NCI-H1694 treated with DMSO at 0.1 percent for 48 hours (cell line): ENCODE results near the gene ESPNL.

ENCODE experiments used
- DNase-seq: peaks from one replicate; lab custom pipeline; 2025; lab: John Stamatoyannopoulos, UW

ESPNL gene

GRCh38 chr2:238075397-238075796 is 24.7 kb upstream of the ESPNL start:
- no peak for DNase-seq

DNA sequence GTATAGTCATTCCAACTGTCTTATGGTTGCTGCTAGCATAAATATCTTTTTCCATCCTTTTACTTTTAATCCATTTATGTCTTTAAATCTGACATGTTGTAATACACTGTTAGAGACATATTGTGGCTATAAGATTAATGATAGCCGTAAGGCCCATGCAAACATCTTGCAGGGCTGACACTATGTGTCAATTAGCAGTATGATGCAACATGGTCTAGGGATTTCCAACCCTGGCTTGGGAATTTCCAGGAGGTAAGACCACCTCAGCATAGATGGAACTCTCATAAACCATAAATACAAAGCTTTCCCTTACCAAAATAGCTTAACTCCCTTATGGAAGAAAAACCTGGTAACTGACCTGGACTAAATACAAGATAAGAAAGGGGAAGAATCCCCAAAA is 22.8 kb upstream of the ESPNL start:
- DNase-seq, result no peak

DNA sequence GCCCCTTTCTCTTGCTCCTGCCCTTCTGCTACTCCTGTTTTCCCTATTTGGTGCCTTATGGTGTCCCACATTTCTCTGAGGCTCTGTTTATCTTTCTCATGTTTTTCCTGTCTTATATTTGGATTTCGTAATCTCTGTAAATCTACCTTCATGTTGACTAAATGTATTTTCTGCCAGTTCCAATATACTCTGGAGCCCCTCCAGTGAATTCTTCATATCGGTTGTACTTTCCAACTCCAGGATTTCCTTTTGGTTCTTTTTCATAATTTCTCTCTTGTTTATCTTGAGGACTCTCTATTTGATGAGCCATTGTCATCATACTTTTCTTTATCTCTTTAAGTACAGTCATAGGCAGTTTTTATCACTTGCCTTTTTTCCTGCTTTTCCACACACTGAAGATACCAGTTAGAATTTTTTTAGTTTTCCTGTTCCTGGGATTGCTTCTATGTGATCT is 20.2 kb upstream of the ESPNL start:
- no peak for DNase-seq

GRCh38 chr2:238080518-238080917 is 19.6 kb upstream of the ESPNL start:
- DNase-seq, result no peak

GRCh38 chr2:238081150-238081549 is 19.0 kb upstream of the ESPNL start:
- no peak for DNase-seq

DNA sequence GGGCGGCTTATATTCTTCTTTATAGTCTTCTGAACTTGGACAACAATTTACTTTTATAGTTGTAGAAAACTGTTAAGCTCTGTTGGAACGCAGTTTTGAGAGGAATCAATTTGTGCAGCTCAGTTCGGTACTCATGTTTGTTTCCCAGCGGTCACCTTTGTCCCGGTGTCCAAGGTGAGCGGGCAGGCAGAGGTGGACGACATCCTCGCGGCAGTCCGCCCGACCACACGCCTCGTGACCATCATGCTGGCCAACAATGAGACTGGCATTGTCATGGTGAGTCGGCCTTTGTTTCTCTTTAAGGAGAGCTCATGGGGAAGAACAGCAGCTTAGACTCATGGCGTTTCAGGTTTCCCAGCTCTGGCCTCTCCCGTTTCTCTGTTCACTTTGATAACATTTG is 18.6 kb upstream of the ESPNL start:
- no peak for DNase-seq

GRCh38 chr2:238082151-238082550 is 18.0 kb upstream of the ESPNL start:
- DNase-seq, result no peak

DNA sequence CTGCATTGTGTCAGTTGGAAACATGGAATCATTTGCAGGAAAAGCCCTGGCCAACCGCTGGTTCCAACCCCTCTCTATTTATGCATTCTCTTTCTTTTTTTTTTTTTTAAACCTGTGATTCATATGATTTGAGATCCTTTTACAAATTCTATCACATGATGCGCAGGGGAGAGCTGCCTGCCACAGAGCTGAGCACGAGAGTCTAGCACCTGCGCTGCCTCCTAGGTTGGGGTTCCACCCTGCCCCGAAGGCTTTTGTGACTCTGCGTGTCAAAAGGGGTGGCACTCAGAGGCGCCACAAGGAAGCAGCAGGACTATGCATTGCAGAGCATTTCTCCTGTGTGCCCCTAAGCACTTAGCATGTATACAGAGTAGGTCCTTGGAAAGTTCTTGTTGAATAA is 17.3 kb upstream of the ESPNL start:
- no peak for DNase-seq

DNA sequence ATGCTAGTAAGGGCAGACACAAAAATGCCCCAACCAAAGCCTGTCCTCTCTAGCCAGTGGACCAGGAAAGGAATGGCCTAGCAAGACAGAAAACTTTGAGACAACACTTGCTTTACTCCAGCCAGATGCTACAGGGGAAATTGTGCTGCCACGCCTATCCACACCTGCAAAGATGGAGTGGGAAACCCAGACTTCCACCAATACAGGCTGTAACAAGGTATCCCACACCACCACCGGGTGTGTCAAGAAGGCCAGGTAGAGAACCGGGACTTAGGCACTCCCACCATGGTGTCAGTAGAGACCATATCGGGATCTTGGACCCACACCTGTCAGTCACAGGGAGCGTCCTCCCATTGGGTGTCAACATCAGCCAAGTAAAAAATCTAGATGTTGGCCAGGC is 16.2 kb upstream of the ESPNL start:
- DNase-seq, result no peak

GRCh38 chr2:238084761-238085160 is 15.4 kb upstream of the ESPNL start:
- DNase-seq, result no peak

DNA sequence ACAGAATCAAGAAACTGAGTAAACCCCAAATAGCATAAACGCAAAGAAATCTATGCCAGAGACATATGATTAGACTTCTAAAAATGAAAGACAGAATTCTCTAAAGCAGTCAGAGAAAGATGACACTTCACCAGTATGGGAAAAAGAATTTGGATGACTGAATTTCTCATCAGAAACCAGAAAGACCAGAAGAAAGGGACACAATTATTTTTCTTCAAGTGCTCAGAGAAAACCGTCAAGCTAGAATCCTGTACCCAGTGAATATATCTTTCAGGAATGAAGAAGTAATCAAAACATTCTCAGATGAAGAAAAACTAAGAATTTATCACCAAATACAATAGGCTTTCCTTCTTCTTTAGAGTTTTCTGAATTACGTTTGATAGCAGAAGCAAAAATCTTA is 14.2 kb upstream of the ESPNL start:
- DNase-seq, result no peak

- DNase-seq, result no peak
These were observed 12.9 kb upstream of the ESPNL start for GRCh38 chr2:238087211-238087610.

GRCh38 chr2:238090887-238091286 is 9.3 kb upstream of the ESPNL start:
- DNase-seq, result no peak

- no peak for DNase-seq
These were observed 8.6 kb upstream of the ESPNL start for GRCh38 chr2:238091436-238092060.

DNA sequence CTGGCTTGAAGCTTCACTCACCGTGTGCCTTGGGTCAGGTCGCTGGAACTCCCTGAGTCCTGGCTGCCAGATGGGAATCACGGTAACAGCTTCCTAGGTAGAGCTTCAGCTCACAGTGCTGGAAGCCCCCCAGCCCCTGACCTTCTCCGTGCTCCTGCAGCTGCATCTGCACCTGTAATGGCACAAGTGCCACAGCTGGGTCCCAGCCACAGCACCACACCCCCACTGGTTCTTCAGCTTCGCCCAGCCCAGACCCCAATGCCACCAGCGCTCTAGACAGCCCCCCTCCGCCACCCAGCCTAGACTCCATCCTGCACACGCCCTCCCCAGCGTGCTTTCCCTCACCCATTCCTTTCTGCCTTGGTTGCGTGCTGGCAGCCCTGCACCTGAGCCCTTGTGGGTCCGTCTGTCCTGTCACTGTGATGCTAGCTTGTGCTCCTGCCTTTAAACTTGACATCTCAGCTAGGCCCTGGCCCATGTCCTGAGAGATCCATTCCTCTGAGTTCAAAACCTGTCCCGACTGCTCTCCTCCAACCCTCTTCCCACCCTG is 7.6 kb upstream of the ESPNL start:
- no peak for DNase-seq

- no peak for DNase-seq
These were observed 6.7 kb upstream of the ESPNL start for GRCh38 chr2:238093181-238094140.

DNA sequence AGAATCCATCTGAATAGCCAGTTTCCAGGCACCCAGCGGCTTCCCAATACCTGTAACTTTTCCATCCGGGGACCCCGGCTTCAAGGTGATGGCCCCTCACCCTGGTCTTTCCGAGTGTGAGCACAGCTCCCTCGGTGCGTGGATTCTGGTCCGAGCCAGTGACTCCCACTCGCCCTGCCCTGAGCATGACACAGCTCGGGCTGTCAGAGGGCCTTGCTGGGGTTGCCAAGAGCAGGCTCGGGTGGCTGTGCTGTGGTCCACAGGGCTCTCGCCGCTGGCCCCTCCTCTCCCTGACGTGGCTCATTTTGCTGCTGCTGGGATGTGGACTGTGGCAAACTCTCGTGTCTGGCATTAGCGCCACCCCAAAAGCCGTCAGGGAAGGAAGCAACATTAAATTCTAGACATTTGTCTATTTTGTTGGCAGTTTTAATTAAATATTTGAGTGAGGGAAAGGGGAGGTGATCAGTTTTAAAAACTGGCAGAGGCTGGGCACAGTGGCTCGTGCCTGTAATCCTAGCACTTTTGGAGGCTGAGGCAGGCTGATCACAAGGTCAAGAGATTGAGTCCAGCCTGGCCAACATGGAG is 5.6 kb upstream of the ESPNL start:
- DNase-seq, result no peak

DNA sequence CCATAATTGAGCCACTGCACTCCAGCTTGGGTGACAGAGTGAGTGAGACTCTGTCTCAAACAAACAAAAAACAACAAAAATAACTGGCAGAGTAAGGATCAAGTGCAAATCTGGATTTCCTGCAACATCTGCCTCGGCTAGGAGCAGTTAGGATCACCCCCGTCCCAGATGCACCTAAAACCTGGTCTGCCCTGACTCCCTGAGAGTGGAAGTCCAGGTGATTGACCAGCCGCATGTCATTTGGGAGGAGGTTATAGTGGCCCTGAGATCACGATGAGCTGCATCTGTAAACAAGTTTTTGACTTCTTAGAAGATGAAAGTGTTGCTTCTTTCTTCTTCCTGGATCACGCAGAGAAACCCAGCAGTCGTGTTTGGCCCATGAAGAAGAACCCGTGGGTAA is 5.0 kb upstream of the ESPNL start:
- no peak for DNase-seq

DNA sequence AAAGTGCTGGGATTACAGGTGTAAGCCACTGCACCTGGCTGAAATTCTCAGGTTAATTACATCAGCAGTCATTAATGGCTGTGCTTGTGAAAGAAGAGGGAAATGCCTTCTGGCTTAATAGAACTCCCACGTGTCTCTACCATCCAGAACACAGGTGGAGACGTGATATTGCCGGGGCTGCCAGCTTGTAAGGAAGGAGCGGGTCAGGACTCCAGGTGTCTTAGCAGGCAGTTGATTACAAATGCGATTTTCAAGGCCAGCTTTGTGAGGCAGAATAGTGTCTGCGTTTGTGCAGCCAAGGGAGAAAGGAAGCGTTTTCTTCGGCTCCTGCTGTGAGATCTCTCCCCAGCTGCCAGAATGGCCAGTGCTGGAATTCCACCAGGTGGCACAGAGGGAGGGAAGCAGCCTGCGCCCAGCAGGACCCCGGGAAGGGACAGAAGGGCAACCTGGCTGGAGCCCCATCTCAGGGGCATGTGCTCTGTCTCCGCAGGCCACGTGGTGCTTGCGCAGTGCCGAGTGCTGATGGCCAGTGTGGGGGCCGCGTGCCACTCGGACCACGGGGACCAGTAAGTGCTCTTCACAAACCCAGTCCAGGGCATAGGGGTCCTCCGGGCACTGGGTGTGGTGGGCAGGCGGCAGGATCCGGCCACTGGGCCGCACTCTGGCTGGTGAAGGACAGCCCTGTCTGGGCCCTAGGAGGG is 3.7 kb upstream of the ESPNL start:
- DNase-seq, result no peak

DNA sequence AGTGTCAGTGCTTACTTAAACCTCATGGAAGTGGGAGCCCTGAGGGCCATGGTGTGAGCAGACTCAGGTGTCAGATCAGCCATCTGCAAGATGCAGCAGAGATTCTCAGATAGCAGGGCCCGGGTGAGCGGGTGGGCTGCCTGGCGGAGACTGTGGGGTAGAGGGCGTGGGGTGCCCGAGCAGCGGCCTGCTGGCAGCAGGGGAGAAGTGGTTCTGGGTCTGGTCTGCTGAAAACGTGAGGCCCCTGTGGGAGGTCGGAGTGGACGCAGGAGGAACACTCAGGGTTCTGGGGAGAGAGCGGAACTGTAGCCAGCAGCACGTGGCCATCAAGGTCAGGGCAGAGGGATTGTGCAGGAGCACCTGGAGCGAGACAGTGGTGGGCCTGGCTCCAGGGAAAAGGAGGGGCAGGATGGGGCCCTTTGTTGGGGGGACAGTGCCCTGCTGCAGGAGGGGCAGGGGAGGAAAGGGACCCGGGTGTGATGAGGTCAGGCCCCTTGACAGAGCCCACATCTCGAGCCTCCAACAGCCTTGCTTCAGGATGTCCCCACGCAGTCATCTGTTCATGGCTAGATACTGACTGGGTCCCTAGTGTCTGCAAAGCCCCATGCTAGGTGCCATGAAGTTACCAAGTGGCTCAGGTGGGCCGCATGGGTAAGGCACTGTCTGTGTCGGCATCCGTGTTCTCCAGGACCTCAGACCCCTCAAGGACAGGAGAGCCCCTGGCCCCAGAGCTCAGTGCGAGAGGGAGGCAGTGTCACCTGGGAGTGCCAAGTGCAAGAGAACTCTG is 2.7 kb upstream of the ESPNL start:
- no peak for DNase-seq
